ENCODE data around the gene MEX3A. TPM values are rescaled to one million over a fixed set of nuclear protein-coding genes. Genes with fewer than 3 reads are reported as not detected.

Gene MEX3A
- total RNA-seq, 1 experiment from 2014 or later: 5.0 TPM

DNA sequence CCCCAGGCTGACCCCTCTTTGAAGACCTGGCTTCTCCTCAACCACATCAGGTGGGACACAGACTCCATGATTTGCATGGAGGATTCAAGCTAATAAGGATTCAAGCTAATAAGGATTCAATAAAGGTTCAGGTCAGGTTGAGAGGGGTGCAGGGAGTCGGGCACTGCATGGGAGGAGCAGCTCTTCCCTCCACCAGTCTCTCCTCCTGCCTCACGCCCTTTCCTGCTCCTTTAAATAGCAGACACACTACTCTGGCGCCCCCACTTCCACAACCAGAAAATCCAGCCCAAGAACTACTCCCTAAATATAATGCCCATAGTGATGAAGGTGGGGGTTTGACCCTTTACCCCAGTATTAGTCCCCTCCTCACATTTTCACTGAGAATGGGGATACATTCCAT is 7.1 kb downstream of the MEX3A start:
- Mint-ChIP-seq H3K27ac (ENCODE audit: unreplicated experiment) (no peak overlapping the region), H3K4me1 (ENCODE audit: low read depth, unreplicated experiment) (no peaks in the 10 kb centered on the region), H3K27me3 (ENCODE audit: unreplicated experiment) (no peaks in the 10 kb centered on the region), H3K4me3 (ENCODE audit: low read depth, unreplicated experiment) (no peak overlapping the region), H3K36me3 (ENCODE audit: insufficient read depth, unreplicated experiment) (peaks cover 14% of the 10 kb centered on the region), H3K9me3 (ENCODE audit: low read depth, unreplicated experiment) (no peaks in the 10 kb centered on the region)
- DNase-seq: no peak
- TF ChIP-seq, protein P1, sequence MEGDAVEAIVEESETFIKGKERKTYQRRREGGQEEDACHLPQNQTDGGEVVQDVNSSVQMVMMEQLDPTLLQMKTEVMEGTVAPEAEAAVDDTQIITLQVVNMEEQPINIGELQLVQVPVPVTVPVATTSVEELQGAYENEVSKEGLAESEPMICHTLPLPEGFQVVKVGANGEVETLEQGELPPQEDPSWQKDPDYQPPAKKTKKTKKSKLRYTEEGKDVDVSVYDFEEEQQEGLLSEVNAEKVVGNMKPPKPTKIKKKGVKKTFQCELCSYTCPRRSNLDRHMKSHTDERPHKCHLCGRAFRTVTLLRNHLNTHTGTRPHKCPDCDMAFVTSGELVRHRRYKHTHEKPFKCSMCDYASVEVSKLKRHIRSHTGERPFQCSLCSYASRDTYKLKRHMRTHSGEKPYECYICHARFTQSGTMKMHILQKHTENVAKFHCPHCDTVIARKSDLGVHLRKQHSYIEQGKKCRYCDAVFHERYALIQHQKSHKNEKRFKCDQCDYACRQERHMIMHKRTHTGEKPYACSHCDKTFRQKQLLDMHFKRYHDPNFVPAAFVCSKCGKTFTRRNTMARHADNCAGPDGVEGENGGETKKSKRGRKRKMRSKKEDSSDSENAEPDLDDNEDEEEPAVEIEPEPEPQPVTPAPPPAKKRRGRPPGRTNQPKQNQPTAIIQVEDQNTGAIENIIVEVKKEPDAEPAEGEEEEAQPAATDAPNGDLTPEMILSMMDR (IDR thresholded peaks at IDR 0.05; ENCODE audit: unreplicated experiment): no peak
- no TSS peak for BruUV-seq (replicated peaks)
- CTCF ChIA-PET: interaction anchor here (1.4 kb wide), 1 partner anchor 9 kb away, joined by 3 read pairs; no protein-coding TSS in a partner anchor
- intact Hi-C loops (cut with micrococcal nuclease; ENCODE audit: unreplicated experiment): no loop called here

GRCh38 chr1:156074661-156075060 is 7.6 kb downstream of the MEX3A start:
- no peaks in the 10 kb centered on the region for H3K4me1 Mint-ChIP-seq (ENCODE audit: low read depth, unreplicated experiment)
- intact Hi-C loops (cut with micrococcal nuclease; ENCODE audit: unreplicated experiment): no loop called here
- TF ChIP-seq, protein P1 (IDR thresholded peaks at IDR 0.05; ENCODE audit: unreplicated experiment): no peak

GRCh38 chr1:156073740-156074139 is 8.5 kb downstream of the MEX3A start:
- intact Hi-C loops (cut with micrococcal nuclease; ENCODE audit: unreplicated experiment): no loop called here
- Mint-ChIP-seq H3K36me3 (ENCODE audit: insufficient read depth, unreplicated experiment) (peaks cover 16% of the 10 kb centered on the region), H3K27ac (ENCODE audit: unreplicated experiment) (no peak overlapping the region), H3K9me3 (ENCODE audit: low read depth, unreplicated experiment) (no peaks in the 10 kb centered on the region), H3K27me3 (ENCODE audit: unreplicated experiment) (no peaks in the 10 kb centered on the region), H3K4me1 (ENCODE audit: low read depth, unreplicated experiment) (no peaks in the 10 kb centered on the region), H3K4me3 (ENCODE audit: low read depth, unreplicated experiment) (no peak overlapping the region)
- no peak for DNase-seq
- CTCF ChIA-PET: interaction anchor here (0.7 kb wide), 1 partner anchor 9 kb away, joined by 3 read pairs; no protein-coding TSS in a partner anchor
- no TSS peak for BruUV-seq (replicated peaks)
- TF ChIP-seq, protein P1 (IDR thresholded peaks at IDR 0.05; ENCODE audit: unreplicated experiment): no peak

More at GRCh38 chr1:156074661-156075060, 7.6 kb downstream of the MEX3A start:
- H3K4me3 Mint-ChIP-seq (ENCODE audit: low read depth, unreplicated experiment): no peak overlapping the region
- DNase-seq: no peak
- H3K36me3 Mint-ChIP-seq (ENCODE audit: insufficient read depth, unreplicated experiment): peaks cover 15% of the 10 kb centered on the region
- BruUV-seq (replicated peaks): no TSS peak
- CTCF ChIA-PET: interaction anchor here (1.4 kb wide), 1 partner anchor 8 kb away, joined by 3 read pairs; no protein-coding TSS in a partner anchor
- no peaks in the 10 kb centered on the region for H3K9me3 Mint-ChIP-seq (ENCODE audit: low read depth, unreplicated experiment)
- no peaks in the 10 kb centered on the region for H3K27me3 Mint-ChIP-seq (ENCODE audit: unreplicated experiment)
- no peak overlapping the region for H3K27ac Mint-ChIP-seq (ENCODE audit: unreplicated experiment)

DNA sequence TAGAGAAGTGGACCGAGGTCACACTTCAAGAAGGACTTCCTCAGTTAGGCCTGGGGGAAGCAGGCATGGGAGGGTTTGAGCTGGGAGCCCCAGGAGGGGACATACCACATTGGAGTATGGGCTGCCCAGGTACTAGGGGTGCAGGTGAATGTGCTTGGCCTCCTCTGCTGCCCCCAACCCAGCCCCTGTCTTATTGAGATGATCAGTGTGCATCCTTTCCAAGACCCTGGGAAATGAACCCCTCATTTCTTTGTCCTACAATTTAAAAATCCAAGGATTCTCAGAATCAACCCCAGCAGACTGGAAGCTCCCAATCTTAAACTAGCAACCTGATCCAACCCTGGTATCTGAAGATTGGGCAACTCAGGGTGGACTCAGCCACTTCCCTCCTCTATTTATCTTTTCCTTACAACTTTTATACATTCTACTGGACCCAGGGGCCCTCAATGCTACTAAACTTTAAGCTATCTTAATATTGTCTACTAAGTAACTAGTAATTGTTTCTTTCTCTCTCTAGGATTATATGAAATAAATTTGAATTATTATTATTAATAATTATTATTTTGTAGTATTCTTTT is 9.1 kb downstream of the MEX3A start:
- intact Hi-C loops (cut with micrococcal nuclease; ENCODE audit: unreplicated experiment): no loop called here
- no peak overlapping the region for H3K4me3 Mint-ChIP-seq (ENCODE audit: low read depth, unreplicated experiment)
- peaks cover 22% of the 10 kb centered on the region for H3K36me3 Mint-ChIP-seq (ENCODE audit: insufficient read depth, unreplicated experiment)
- no peaks in the 10 kb centered on the region for H3K9me3 Mint-ChIP-seq (ENCODE audit: low read depth, unreplicated experiment)
- H3K27me3 Mint-ChIP-seq (ENCODE audit: unreplicated experiment): no peaks in the 10 kb centered on the region
- no peak overlapping the region for H3K27ac Mint-ChIP-seq (ENCODE audit: unreplicated experiment)
- no peak for DNase-seq
- TF ChIP-seq, protein P1 (IDR thresholded peaks at IDR 0.05; ENCODE audit: unreplicated experiment): no peak
- no TSS peak for BruUV-seq (replicated peaks)
- CTCF ChIA-PET: interaction anchor here (0.6 to 0.7 kb wide), 2 partner anchors 8 to 110 kb away, joined by 3 read pairs; no protein-coding TSS in a partner anchor
- no peaks in the 10 kb centered on the region for H3K4me1 Mint-ChIP-seq (ENCODE audit: low read depth, unreplicated experiment)

Measured in Calu3 (cell line).